ENCODE data around the gene LCE2D.
"Not testable (repeated sequence)": the region's sequence is repeated elsewhere in the genome, so short reads cannot be mapped to it uniquely, and the experiment has no call there.

LCE2D gene

GRCh38 chr1:152681616-152682015 is 18.4 kb downstream of the LCE2D start:
- WGBS: 47% methylated on average over 1 of the region's 2 CpGs
- no peak overlapping the region for H2AK5ac ChIP-seq (ENCODE audit: low read length, severe bottlenecking)

GRCh38 chr1:152683846-152684245 is 20.7 kb downstream of the LCE2D start:
- H2BK5ac ChIP-seq (ENCODE audit: low read depth, low read length, poor library complexity, severe bottlenecking): no peak overlapping the region
- peaks cover 0 to 17% of the 10 kb centered on the region in 2 experiments for H3K27me3 ChIP-seq (ENCODE audit: control insufficient read depth in 1 of 2, insufficient read depth in 1 of 2, low read length in 2 of 2)
- no peak overlapping the region for H3K23ac ChIP-seq (ENCODE audit: low read length in 2 of 2)
- no peaks in the 10 kb centered on the region for H3K9me3 ChIP-seq (ENCODE audit: control insufficient read depth, low read length)
- H2AK5ac ChIP-seq (ENCODE audit: low read length, severe bottlenecking): no peak overlapping the region
- H3K4ac ChIP-seq (ENCODE audit: low read depth in 1 of 2, low read length in 2 of 2): no peak overlapping the region
- no peaks in the 10 kb centered on the region for H3K4me1 ChIP-seq (ENCODE audit: control insufficient read depth, insufficient read depth, low read depth, low read length)
- no peak overlapping the region for H3K14ac ChIP-seq (ENCODE audit: low read length in 2 of 2)
- H3K9ac ChIP-seq (ENCODE audit: low read length): no peak overlapping the region
- H2AFZ ChIP-seq (ENCODE audit: low read depth, low read length): no peak overlapping the region
- no peak overlapping the region for H3K4me3 ChIP-seq (ENCODE audit: insufficient read depth in 1 of 2, low read depth in 1 of 2, low read length in 2 of 2)
- H4K91ac ChIP-seq (ENCODE audit: low read length): no peak overlapping the region
- no peaks in the 10 kb centered on the region for H3K36me3 ChIP-seq (ENCODE audit: control insufficient read depth in 1 of 2, insufficient read depth in 2 of 2, low read depth in 1 of 2, low read length in 2 of 2)
- DNase-seq: no peak
- H4K8ac ChIP-seq (ENCODE audit: low read length): no peak overlapping the region
- no peak overlapping the region for H2BK15ac ChIP-seq (ENCODE audit: low read depth, poor library complexity, severe bottlenecking)
- H2BK120ac ChIP-seq (ENCODE audit: low read depth, low read length): no peak overlapping the region
- H3K4me2 ChIP-seq (ENCODE audit: low read length, poor library complexity, severe bottlenecking): no peak overlapping the region
- H2BK12ac ChIP-seq (ENCODE audit: low read length in 2 of 2): no peak overlapping the region
- H3K27ac ChIP-seq (ENCODE audit: low read length, poor library complexity, severe bottlenecking): no peak overlapping the region
- H3K79me1 ChIP-seq (replicated peaks; ENCODE audit: low read length, poor library complexity, severe bottlenecking): no peaks in the 10 kb centered on the region
- H3K18ac ChIP-seq (ENCODE audit: low read depth in 1 of 2, low read length in 2 of 2): no peak overlapping the region

More at GRCh38 chr1:152681616-152682015, 18.4 kb downstream of the LCE2D start:
- Histone ChIP-seq H3K4me1 (ENCODE audit: control insufficient read depth, insufficient read depth, low read depth, low read length) (no peaks in the 10 kb centered on the region), H3K79me1 (replicated peaks; ENCODE audit: low read length, poor library complexity, severe bottlenecking) (no peaks in the 10 kb centered on the region), H3K4me2 (ENCODE audit: low read length, poor library complexity, severe bottlenecking) (no peak overlapping the region), H4K91ac (ENCODE audit: low read length) (no peak overlapping the region), H3K14ac (ENCODE audit: low read length in 2 of 2) (no peak overlapping the region), H4K8ac (ENCODE audit: low read length) (no peak overlapping the region), H3K23ac (ENCODE audit: low read length in 2 of 2) (no peak overlapping the region), H3K4ac (ENCODE audit: low read depth in 1 of 2, low read length in 2 of 2) (no peak overlapping the region), H2BK5ac (ENCODE audit: low read depth, low read length, poor library complexity, severe bottlenecking) (no peak overlapping the region), H2BK15ac (ENCODE audit: low read depth, poor library complexity, severe bottlenecking) (no peak overlapping the region), H3K36me3 (ENCODE audit: control insufficient read depth in 1 of 2, insufficient read depth in 2 of 2, low read depth in 1 of 2, low read length in 2 of 2) (no peaks in the 10 kb centered on the region), H3K18ac (ENCODE audit: low read depth in 1 of 2, low read length in 2 of 2) (no peak overlapping the region), H2AFZ (ENCODE audit: low read depth, low read length) (no peak overlapping the region), H3K27ac (ENCODE audit: low read length, poor library complexity, severe bottlenecking) (no peak overlapping the region), H3K9ac (ENCODE audit: low read length) (no peak overlapping the region), H2BK12ac (ENCODE audit: low read length in 2 of 2) (no peak overlapping the region), H3K4me3 (ENCODE audit: insufficient read depth in 1 of 2, low read depth in 1 of 2, low read length in 2 of 2) (no peak overlapping the region), H3K27me3 (ENCODE audit: control insufficient read depth in 1 of 2, insufficient read depth in 1 of 2, low read length in 2 of 2) (peaks cover 0 to 17% of the 10 kb centered on the region in 2 experiments), H2BK120ac (ENCODE audit: low read depth, low read length) (no peak overlapping the region), H3K9me3 (ENCODE audit: control insufficient read depth, low read length) (no peaks in the 10 kb centered on the region)
- no peak for DNase-seq

- not testable (repeated sequence) for H2BK12ac ChIP-seq (ENCODE audit: low read length in 2 of 2); H2BK120ac ChIP-seq (ENCODE audit: low read depth, low read length); H3K23ac ChIP-seq (ENCODE audit: low read length in 2 of 2); H3K18ac ChIP-seq (ENCODE audit: low read depth in 1 of 2, low read length in 2 of 2); H3K36me3 ChIP-seq (ENCODE audit: control insufficient read depth in 1 of 2, insufficient read depth in 2 of 2, low read depth in 1 of 2, low read length in 2 of 2); H3K4me1 ChIP-seq (ENCODE audit: control insufficient read depth, insufficient read depth, low read depth, low read length); H4K91ac ChIP-seq (ENCODE audit: low read length); H3K4ac ChIP-seq (ENCODE audit: low read depth in 1 of 2, low read length in 2 of 2); H2AFZ ChIP-seq (ENCODE audit: low read depth, low read length); H2AK5ac ChIP-seq (ENCODE audit: low read length, severe bottlenecking); H3K27me3 ChIP-seq (ENCODE audit: control insufficient read depth in 1 of 2, insufficient read depth in 1 of 2, low read length in 2 of 2); H3K4me3 ChIP-seq (ENCODE audit: insufficient read depth in 1 of 2, low read depth in 1 of 2, low read length in 2 of 2); H2BK5ac ChIP-seq (ENCODE audit: low read depth, low read length, poor library complexity, severe bottlenecking); H3K79me1 ChIP-seq (replicated peaks; ENCODE audit: low read length, poor library complexity, severe bottlenecking); H4K8ac ChIP-seq (ENCODE audit: low read length); H3K9ac ChIP-seq (ENCODE audit: low read length); DNase-seq; H3K27ac ChIP-seq (ENCODE audit: low read length, poor library complexity, severe bottlenecking); H3K14ac ChIP-seq (ENCODE audit: low read length in 2 of 2); H3K9me3 ChIP-seq (ENCODE audit: control insufficient read depth, low read length); H3K4me2 ChIP-seq (ENCODE audit: low read length, poor library complexity, severe bottlenecking); H2BK15ac ChIP-seq (ENCODE audit: low read depth, poor library complexity, severe bottlenecking)
- WGBS: 20% methylated on average over 2 of the region's 4 CpGs
Observed at GRCh38 chr1:152685823-152686222, 22.6 kb downstream of the LCE2D start, which contains the start of gene LCE2B. Gene LCE2B (plus strand): TSS chr1:152686123. CDS start chr1:152686844, 721 bp downstream.

GRCh38 chr1:152697701-152698600 is 34.8 kb downstream of the LCE2D start, which contains the start of gene LCE2A:
Gene LCE2A (plus strand): TSS chr1:152698345. CDS start chr1:152698902, 557 bp downstream.
- DNase-seq: no peak
- Histone ChIP-seq H3K4me3 (ENCODE audit: insufficient read depth in 1 of 2, low read depth in 1 of 2, low read length in 2 of 2) (no peak within 1 kb of the TSS), H2BK15ac (ENCODE audit: low read depth, poor library complexity, severe bottlenecking) (no peak within 1 kb of the TSS), H3K79me1 (replicated peaks; ENCODE audit: low read length, poor library complexity, severe bottlenecking) (no peaks in the 10 kb centered on the region), H2BK120ac (ENCODE audit: low read depth, low read length) (no peak within 1 kb of the TSS), H4K8ac (ENCODE audit: low read length) (no peak within 1 kb of the TSS), H2BK12ac (ENCODE audit: low read length in 2 of 2) (no peak within 1 kb of the TSS), H3K27me3 (ENCODE audit: control insufficient read depth in 1 of 2, insufficient read depth in 1 of 2, low read length in 2 of 2) (no peaks in the 10 kb centered on the region), H3K36me3 (ENCODE audit: control insufficient read depth in 1 of 2, insufficient read depth in 2 of 2, low read depth in 1 of 2, low read length in 2 of 2) (no peaks in the 10 kb centered on the region), H3K9ac (ENCODE audit: low read length) (no peak within 1 kb of the TSS), H4K91ac (ENCODE audit: low read length) (no peak within 1 kb of the TSS), H3K27ac (ENCODE audit: low read length, poor library complexity, severe bottlenecking) (no peak within 1 kb of the TSS), H2AFZ (ENCODE audit: low read depth, low read length) (no peak within 1 kb of the TSS), H3K23ac (ENCODE audit: low read length in 2 of 2) (no peak within 1 kb of the TSS), H3K14ac (ENCODE audit: low read length in 2 of 2) (no peak within 1 kb of the TSS), H3K4ac (ENCODE audit: low read depth in 1 of 2, low read length in 2 of 2) (no peak within 1 kb of the TSS), H3K4me1 (ENCODE audit: control insufficient read depth, insufficient read depth, low read depth, low read length) (no peaks in the 10 kb centered on the region), H3K4me2 (ENCODE audit: low read length, poor library complexity, severe bottlenecking) (no peak within 1 kb of the TSS), H2BK5ac (ENCODE audit: low read depth, low read length, poor library complexity, severe bottlenecking) (no peak within 1 kb of the TSS), H3K9me3 (ENCODE audit: control insufficient read depth, low read length) (no peaks in the 10 kb centered on the region), H2AK5ac (ENCODE audit: low read length, severe bottlenecking) (no peak within 1 kb of the TSS), H3K18ac (ENCODE audit: low read depth in 1 of 2, low read length in 2 of 2) (no peak within 1 kb of the TSS)
- WGBS: 43% methylated on average over 4 of the region's 4 CpGs
